MG63 (cell line): ENCODE results near the gene LRIG3. TPM values are rescaled to one million over a fixed set of nuclear protein-coding genes. Genes with fewer than 3 reads are reported as not detected.

Experiments used
- DNase-seq: peaks from one replicate; pipeline ENCODE4 v3.0.0-alpha.2; 2020
- H3K27me3 ChIP-seq: fragments of 250-450 bp; sonication (Bioruptor Pico); 2 replicates; pipeline ENCODE4 v1.5.1; 2020; ENCODE audit warnings: mild to moderate bottlenecking, moderate library complexity
- H3K36me3 ChIP-seq: fragments of 250-450 bp; sonication (Bioruptor Pico); 2 replicates; pipeline ENCODE4 v1.5.1; 2020; ENCODE audit warnings: mild to moderate bottlenecking, moderate library complexity
- H3K4me3 ChIP-seq: fragments of 250-450 bp; sonication (Bioruptor Pico); 2 replicates; pipeline ENCODE4 v1.5.1; 2020; ENCODE audit warnings: mild to moderate bottlenecking, moderate library complexity
- H3K9me3 ChIP-seq: fragments of 250-450 bp; sonication (Bioruptor Pico); 2 replicates; pipeline ENCODE4 v1.5.1; 2020; ENCODE audit warnings: mild to moderate bottlenecking, moderate library complexity
- total RNA-seq: library from RNA; depleted of rRNA; stranded (reverse); fragments of >200 nt; shearing (Covaris generic); gene quantifications from 2 replicates; pipeline ENCODE4 v1.2.3, GENCODE V29; 2014; ENCODE audit warnings: low replicate concordance

LRIG3 gene
- total RNA-seq, 1 experiment from 2014 or later = 20.9 TPM

DNA sequence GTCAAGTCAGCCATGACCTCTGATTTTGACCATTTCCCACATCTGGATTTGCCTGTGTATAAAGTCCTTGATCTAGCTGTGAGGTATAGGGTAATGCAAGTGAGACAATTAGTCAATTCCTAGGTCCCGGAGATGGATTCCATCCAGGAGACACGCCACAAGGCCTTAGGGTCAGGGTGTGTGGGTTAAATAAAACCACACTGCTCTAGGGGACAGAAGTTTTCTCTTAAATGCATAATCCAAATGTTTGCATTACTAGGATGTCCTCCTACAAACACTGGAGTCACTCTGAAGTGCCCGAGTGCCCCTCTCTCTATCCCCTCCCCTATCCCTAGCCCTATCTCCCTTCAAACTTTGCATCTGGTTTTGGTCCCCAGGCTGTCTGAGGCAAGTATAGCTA is 26.8 kb downstream of the LRIG3 start:
- DNase-seq = no peak
- Histone ChIP-seq H3K4me3 (no peak overlapping the region), H3K36me3 (peaks cover 38% of the 10 kb centered on the region), H3K9me3 (no peaks in the 10 kb centered on the region), H3K27me3 (no peaks in the 10 kb centered on the region)

DNA sequence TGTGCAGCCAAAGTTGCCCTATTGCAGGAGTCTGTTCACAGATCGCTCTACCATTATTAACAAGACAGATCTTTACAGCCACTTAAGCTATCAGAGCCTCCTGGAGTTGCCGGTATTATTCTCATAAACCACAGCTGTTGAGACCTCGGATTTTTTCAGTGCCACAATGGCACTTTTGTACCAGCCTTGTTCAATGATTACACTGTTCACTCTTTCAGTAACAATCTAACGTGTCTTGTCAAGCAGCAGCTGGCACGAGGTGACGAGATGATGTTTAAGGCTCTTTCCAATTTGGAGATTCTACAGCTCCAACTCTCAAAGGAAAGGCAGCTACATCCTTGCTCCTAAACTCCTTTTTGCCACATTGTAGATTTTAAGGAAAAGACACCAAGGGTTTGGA is 30.7 kb downstream of the LRIG3 start:
- no peaks in the 10 kb centered on the region for H3K27me3 ChIP-seq
- peaks cover 67% of the 10 kb centered on the region for H3K36me3 ChIP-seq
- no peaks in the 10 kb centered on the region for H3K9me3 ChIP-seq
- DNase-seq = no peak
- H3K4me3 ChIP-seq = no peak overlapping the region

DNA sequence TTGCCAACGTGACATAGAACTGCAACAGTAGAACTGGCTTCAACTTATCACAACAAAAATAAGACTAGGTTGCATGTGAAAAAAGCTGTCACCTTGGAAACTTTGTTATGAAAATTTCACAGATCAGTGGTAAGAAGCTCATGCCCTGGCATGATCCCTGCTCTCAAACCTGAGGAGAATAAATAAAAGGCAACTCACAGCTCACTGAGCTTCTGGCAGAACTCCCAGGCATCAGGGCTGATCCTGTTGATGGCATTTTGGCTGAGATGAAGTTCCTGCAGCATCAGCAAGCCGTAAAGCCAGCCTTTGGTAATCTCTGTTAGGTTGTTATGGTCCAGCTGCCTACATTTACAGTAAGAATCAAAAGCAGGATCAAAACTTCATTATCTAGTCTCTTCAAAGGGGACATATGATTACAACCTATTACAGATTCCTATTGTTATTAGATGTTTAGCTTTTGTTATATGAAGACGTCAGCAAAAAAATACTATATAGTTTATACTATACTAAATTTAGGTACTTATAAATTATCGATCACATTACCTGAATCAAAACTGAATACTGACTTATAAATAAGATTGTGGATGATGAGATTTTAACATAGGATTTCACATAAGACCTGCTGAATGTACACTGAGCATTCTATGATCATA is 32.0 kb downstream of the LRIG3 start:
- peak; percentile 79 for DNase-seq
- H3K27me3 ChIP-seq = no peaks in the 10 kb centered on the region
- no peak overlapping the region for H3K4me3 ChIP-seq
- no peaks in the 10 kb centered on the region for H3K9me3 ChIP-seq
- peaks cover 76% of the 10 kb centered on the region for H3K36me3 ChIP-seq

DNA sequence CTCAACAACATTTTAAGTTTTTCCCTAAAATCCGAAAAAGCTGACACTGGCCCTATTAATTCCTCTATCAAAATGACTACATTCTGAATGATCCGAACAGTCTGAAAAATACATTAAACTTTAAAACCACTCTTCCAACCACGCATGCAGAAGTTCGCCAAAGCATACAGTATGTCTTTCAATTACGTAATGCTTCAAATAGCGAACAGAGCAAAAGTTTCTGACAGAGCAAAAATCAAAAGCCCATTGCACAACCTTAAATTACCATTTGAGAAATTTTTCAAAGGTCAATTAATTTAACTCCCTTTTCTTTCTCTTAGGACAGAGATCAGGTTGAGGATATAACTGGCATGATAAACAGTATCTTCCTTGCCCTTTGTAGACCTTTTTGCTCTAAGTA is 33.2 kb downstream of the LRIG3 start:
- Histone ChIP-seq H3K36me3 (peaks cover 87% of the 10 kb centered on the region), H3K9me3 (no peaks in the 10 kb centered on the region), H3K4me3 (no peak overlapping the region), H3K27me3 (no peaks in the 10 kb centered on the region)
- no peak for DNase-seq

DNA sequence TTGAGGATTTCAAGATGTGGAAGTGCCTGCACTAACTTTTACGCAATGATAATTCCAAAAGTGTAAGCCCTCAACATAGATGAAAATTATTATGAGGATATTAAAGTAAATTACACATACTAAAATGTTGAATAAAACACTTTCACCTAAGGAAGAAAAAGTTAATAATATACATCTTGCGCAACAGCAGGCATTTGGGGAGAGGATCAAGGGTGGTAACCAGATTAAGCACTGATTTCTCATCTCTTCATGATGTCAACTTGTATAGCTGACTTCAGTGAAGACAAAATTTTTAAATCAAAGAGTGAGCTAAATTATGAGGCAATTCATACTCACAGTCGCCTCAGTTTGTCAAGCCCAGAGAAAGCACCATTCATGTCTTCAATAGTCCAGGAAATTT is 33.8 kb downstream of the LRIG3 start:
- H3K4me3 ChIP-seq = no peak overlapping the region
- no peak for DNase-seq
- peaks cover 91% of the 10 kb centered on the region for H3K36me3 ChIP-seq
- H3K27me3 ChIP-seq = no peaks in the 10 kb centered on the region
- H3K9me3 ChIP-seq = no peaks in the 10 kb centered on the region

DNA sequence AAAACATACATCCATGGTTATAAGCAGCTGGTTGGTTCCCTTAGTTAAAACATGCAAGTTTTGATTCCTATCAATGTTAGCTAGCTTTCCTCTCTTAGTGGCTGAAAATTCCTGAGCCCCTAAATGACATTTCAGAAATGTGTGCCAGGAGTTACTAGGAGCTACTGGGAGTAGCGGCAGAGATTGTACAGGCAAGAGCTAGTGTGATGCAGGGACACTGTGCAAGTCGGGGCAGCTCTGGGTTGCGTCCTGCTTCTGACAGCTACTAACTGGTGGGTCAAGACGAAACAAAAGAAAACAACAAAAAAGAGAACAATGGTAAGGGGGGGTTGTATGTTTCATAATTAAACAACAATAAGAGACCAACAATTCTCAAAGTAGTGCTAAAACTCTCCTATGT is 35.4 kb downstream of the LRIG3 start:
- H3K36me3 ChIP-seq = peaks cover 92% of the 10 kb centered on the region
- H3K4me3 ChIP-seq = no peak overlapping the region
- no peaks in the 10 kb centered on the region for H3K9me3 ChIP-seq
- no peaks in the 10 kb centered on the region for H3K27me3 ChIP-seq
- DNase-seq = no peak

DNA sequence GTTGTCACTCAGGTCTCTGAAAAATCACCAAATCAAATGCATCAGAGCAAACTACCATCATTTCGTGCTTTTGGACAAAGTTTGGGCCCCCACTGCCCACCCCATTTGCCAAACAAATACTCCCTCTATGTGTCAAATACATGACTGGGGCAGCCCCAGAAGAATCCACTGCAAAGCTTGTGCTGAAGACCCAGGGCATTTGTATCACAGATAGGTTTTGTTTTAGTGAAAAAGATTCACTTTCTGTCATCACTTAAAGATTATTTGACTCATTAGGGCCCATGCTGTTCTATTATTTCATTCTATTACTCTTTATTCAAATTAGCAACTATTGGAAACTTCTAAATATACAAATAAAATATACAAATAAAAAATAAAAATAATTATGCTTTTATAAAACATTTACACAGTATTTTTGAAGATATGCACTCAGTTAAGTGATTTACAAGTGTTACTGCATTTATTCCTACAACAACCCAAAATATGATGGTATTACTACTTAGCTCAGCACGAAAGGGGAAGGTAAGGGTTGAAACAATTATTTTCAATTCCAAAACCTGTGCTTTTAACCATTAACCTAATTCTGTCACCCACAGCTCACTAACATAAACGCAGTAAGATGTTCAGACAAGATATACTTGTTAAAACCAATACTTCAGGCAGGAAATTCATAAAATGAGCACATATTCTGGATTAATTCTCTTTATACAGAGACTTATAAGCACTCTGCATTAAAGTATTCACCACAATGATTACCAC is 36.5 kb downstream of the LRIG3 start:
- Histone ChIP-seq H3K36me3 (peaks cover 92% of the 10 kb centered on the region), H3K27me3 (no peaks in the 10 kb centered on the region), H3K9me3 (no peaks in the 10 kb centered on the region), H3K4me3 (no peak overlapping the region)
- DNase-seq = no peak

DNA sequence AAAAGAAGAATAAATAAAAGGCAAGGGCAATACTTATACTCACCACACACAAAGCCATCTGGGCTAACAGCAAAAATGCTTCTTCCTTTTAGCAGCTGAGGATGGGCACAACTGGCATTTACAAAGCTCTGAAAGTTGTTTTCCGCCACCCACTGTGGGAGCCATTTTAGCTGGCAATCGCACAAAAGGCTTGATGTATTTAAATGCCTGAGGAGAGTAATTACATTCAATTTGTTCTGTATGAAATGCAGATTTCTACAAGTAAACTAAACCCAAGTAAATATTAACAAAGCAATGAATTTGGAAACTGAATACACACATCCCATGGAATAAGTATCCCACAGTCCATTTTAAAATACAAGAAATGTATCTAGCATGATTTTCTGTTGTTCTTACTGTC is 37.5 kb downstream of the LRIG3 start:
- peaks cover 92% of the 10 kb centered on the region for H3K36me3 ChIP-seq
- no peak for DNase-seq
- H3K9me3 ChIP-seq = no peaks in the 10 kb centered on the region
- H3K4me3 ChIP-seq = no peak overlapping the region
- no peaks in the 10 kb centered on the region for H3K27me3 ChIP-seq

DNA sequence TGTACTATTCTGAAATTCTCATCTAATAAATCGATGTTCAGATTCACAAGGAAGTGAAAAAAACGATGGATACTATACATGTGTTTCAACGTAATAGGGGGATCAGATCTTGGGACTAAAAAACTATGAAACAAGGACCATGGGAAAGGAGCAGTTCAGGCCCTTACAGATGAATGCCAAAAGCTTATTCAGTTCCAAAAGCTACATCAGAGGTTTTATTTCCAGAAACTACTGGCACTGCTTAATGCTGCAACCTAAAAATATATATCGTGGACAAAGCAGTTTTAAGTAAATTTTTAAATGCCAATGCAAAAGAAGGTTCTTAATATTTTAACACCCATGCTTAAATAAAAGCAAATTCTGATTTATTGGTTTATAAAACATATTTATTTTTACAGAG is 38.5 kb downstream of the LRIG3 start:
- Histone ChIP-seq H3K27me3 (no peaks in the 10 kb centered on the region), H3K36me3 (peaks cover 92% of the 10 kb centered on the region), H3K4me3 (no peak overlapping the region), H3K9me3 (no peaks in the 10 kb centered on the region)
- no peak for DNase-seq

DNA sequence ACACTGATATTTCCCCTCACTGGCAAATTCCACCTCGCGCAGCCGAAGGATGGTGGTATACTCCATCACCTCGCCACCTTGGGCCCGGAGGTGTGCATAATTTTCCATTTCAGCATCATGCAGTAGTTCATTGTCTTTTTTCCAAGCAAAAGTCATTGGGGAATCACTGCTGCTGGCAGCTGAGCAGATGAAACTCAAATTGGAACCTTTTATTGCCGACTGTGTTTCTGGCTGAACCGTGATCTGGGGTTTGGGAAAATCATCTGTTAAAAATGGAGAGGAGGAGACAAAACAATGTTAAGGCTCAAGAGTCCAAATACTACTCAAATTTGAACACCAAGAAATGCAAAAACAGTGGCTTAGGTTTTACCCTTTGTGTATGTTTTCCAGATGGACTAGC is 39.7 kb downstream of the LRIG3 start:
- no peaks in the 10 kb centered on the region for H3K9me3 ChIP-seq
- no peaks in the 10 kb centered on the region for H3K27me3 ChIP-seq
- DNase-seq = no peak
- H3K36me3 ChIP-seq = peaks cover 92% of the 10 kb centered on the region
- no peak overlapping the region for H3K4me3 ChIP-seq

DNA sequence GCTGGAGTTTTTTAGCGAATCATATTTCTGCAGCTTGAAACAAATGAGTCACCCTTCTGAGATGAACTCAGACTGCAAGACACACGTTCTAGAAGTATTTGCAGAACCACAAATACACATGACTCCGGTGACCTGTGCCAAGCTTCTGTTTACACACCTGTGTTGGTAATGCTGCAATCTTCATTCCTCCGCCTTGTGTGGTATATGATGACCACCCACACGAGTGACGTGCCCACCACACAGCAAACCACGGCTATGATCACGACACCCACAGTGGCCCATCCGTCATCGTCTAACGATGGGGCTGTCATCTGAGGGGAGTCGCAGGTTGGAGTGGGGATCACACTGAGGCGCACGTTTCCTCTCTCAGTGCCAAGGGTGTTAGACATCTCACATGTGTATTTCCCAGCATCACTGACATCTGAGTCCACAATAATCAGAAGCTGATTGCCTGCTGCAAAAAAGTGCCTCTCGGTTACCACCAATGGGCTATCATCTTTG is 43.0 kb downstream of the LRIG3 start:
- no peaks in the 10 kb centered on the region for H3K27me3 ChIP-seq
- H3K36me3 ChIP-seq = peaks cover 92% of the 10 kb centered on the region
- no peaks in the 10 kb centered on the region for H3K9me3 ChIP-seq
- no peak overlapping the region for H3K4me3 ChIP-seq
- peak; percentile 46 for DNase-seq

DNA sequence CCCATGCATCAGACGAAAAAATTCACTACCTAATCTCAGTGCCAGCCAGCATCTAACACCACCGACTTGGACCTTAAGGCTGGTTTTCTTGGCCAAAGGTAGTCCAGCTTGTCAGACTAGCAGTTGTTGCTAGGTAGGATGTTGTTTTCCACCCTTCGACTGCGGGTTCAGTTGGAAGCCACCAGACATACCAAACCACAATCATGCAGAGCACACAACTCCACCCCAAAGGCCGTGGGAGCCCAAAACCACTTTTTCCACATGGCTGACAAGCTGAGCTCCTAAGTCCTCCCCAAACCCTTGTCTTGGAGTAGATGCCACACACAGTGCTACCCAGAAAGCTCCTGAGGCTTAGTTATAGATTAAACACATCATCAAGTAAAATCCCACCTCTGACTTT is 46.8 kb downstream of the LRIG3 start:
- H3K36me3 ChIP-seq = peaks cover 97% of the 10 kb centered on the region
- no peaks in the 10 kb centered on the region for H3K9me3 ChIP-seq
- no peak overlapping the region for H3K4me3 ChIP-seq
- no peaks in the 10 kb centered on the region for H3K27me3 ChIP-seq
- DNase-seq = no peak

DNA sequence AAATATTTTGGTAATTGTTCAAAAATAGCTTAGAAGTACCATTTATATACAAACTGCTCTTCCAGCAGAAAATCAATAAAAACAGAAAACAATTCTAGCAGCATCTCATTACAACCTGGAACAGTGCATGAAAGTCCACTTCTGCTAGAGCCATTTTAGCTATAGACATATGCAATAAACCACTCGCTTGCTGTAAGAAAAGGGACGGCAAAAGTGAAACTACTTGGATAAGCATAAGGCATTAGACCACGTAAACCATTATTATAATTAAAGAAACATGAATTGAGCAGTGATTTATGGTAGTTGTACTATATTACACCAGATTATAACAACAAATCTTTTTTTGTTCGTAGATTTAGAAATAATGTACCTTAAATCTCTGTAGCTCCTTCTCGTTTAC is 48.7 kb downstream of the LRIG3 start:
- DNase-seq = no peak
- H3K9me3 ChIP-seq = no peaks in the 10 kb centered on the region
- H3K27me3 ChIP-seq = no peaks in the 10 kb centered on the region
- H3K4me3 ChIP-seq = no peak overlapping the region
- H3K36me3 ChIP-seq = peaks cover 86% of the 10 kb centered on the region

DNA sequence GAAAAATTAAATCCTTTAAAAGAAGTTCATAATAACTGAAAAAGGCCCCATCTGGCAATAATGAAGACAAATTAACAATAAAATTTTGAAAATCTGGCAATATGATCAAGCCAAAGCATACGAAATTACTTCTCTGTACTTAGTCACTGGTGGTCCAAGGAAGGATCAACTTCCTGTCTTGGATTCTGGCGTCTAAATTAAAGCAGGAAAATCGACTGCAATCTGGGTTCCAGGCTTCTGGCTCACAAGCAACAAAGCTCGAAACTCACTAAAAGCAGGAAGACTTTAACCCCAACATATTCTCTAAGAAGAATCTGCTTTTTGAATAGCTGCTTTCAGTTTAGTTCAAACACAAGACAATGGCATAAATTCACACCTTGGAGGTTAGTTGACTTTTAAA is 49.7 kb downstream of the LRIG3 start:
- Histone ChIP-seq H3K27me3 (no peaks in the 10 kb centered on the region), H3K4me3 (no peak overlapping the region), H3K36me3 (peaks cover 81% of the 10 kb centered on the region), H3K9me3 (no peaks in the 10 kb centered on the region)
- DNase-seq = no peak

DNA sequence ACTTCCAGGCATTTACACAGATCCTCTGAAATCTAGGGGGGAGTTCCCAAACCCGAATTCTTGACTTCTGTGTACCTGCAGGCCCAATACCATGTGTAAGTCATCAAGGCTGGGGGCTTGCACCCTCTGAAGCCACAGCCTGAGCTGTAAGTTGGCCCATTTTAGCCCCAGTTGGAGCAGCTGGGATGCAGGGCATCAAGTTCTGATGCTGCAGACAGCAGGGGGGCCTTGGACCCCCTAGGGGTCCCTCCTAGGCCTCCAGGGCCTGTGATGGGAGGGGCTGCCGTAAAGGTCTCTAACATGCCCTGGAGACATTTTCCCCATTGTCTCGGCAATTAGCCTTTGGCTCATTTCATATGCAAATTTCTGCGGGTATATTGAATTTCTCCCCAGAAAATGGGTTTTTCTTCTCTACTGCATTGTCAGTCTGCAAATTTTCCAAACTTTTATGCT is 59.5 kb downstream of the LRIG3 start:
- no peaks in the 10 kb centered on the region for H3K9me3 ChIP-seq
- no peaks in the 10 kb centered on the region for H3K27me3 ChIP-seq
- peaks cover 12% of the 10 kb centered on the region for H3K36me3 ChIP-seq
- no peak for DNase-seq
- no peak overlapping the region for H3K4me3 ChIP-seq

DNA sequence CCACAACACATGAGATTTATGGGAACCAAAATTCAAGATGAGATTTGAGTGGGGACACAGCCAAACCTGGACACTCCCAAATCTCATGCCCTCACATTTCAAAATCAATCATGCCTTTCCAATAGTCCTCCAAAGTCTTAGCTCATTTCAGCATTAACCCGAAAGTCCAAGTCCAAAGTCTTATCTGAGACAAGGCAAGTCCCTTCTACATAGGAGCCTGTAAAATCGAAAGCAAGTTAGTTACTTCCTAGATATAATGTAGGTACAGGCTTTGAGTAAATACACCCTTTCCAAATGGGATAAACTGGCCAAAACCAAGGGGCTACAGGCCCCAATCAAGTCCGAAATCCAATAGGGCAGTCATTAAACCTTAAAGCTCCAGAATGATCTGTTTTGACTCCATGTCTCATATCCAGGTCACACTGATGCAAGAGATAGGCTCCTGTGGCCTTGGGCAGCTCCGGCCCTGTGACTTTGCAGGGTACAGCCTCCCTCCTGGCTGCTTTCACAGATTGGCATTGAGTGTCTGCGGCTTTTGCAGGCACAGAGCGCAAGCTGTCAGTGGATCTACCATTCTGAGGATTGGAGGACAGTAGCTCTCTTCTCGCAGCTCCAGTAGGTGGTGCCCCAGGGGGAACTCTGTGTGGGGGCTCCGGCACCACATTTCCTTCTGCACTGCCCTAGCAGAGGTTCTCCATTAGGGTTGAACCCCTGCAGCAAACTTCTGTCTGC is 60.1 kb downstream of the LRIG3 start:
- no peak for DNase-seq
- no peak overlapping the region for H3K4me3 ChIP-seq
- H3K9me3 ChIP-seq = no peaks in the 10 kb centered on the region
- H3K27me3 ChIP-seq = no peaks in the 10 kb centered on the region
- H3K36me3 ChIP-seq = peaks cover 10% of the 10 kb centered on the region; the same call in 1 of the 2 replicates

DNA sequence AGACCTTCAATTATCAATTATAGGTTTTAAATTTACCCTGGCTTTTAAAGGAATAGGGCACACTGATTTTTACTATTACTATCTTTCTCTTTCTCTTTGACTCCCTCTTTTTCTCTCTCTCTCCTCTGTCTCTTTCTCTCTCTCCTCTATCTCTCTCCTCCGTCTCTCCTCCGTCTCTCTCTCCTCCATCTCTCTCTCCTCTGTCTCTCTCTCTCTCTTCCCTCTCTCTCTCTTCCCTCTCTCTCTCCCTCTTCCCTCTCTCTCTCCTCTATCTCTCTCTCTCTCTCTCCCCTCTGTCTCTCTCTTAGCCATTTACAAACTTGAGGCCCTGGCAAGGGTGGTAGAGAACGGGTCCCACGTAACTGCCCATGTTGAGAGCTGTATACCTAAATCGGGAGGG is 62.3 kb downstream of the LRIG3 start:
- DNase-seq = no peak
- Histone ChIP-seq H3K9me3 (no peaks in the 10 kb centered on the region), H3K4me3 (no peak overlapping the region), H3K36me3 (no peaks in the 10 kb centered on the region; the same call in 1 of the 2 replicates), H3K27me3 (no peaks in the 10 kb centered on the region)
